Measurements from ENCODE around the gene CCDC92.

DNA sequence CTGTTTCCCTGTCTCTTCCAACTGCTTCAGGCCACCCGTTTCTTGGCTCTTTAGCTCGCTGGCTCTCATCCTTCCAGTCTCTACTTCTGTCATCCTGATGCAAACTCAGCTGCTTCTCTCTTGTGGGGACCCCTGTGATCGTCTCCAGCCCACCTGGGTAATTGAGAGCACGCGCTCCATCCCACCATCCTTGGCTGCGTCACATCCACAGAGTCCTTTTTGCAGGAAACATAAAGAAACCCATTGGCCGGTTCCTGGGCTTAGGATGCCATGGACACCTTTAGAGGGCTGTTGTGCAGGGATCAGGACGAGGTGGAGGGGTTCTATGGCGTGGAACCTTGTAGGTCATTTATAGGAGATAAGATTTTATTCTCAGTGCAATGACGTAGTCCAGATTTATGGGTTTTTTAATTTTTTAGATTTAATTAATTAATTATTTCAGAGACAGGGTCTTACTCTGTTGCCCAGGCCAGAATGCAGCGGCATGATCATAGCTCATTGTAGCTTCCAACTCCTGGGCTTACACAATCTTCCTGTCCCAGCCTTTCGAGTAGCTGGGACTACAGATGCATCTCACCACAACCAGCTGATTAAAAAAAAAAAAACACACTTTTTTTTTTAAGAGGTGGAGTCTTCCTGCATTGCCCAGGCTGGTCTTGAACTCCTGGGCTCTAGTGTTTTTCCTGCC is 82.6 kb downstream of the CCDC92 start:
- TF ChIP-seq, protein P1, sequence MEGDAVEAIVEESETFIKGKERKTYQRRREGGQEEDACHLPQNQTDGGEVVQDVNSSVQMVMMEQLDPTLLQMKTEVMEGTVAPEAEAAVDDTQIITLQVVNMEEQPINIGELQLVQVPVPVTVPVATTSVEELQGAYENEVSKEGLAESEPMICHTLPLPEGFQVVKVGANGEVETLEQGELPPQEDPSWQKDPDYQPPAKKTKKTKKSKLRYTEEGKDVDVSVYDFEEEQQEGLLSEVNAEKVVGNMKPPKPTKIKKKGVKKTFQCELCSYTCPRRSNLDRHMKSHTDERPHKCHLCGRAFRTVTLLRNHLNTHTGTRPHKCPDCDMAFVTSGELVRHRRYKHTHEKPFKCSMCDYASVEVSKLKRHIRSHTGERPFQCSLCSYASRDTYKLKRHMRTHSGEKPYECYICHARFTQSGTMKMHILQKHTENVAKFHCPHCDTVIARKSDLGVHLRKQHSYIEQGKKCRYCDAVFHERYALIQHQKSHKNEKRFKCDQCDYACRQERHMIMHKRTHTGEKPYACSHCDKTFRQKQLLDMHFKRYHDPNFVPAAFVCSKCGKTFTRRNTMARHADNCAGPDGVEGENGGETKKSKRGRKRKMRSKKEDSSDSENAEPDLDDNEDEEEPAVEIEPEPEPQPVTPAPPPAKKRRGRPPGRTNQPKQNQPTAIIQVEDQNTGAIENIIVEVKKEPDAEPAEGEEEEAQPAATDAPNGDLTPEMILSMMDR (IDR thresholded peaks at IDR 0.05; ENCODE audit: control extremely low read depth in 1 of 3, insufficient read depth in 1 of 3, low read depth in 1 of 3, low read length in 3 of 3), result no peak
- TF ChIP-seq, protein P2, sequence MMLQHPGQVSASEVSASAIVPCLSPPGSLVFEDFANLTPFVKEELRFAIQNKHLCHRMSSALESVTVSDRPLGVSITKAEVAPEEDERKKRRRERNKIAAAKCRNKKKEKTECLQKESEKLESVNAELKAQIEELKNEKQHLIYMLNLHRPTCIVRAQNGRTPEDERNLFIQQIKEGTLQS (IDR thresholded peaks at IDR 0.05; ENCODE audit: insufficient read depth, low read depth, low read length), result no peak
- TF ChIP-seq, protein P3, sequence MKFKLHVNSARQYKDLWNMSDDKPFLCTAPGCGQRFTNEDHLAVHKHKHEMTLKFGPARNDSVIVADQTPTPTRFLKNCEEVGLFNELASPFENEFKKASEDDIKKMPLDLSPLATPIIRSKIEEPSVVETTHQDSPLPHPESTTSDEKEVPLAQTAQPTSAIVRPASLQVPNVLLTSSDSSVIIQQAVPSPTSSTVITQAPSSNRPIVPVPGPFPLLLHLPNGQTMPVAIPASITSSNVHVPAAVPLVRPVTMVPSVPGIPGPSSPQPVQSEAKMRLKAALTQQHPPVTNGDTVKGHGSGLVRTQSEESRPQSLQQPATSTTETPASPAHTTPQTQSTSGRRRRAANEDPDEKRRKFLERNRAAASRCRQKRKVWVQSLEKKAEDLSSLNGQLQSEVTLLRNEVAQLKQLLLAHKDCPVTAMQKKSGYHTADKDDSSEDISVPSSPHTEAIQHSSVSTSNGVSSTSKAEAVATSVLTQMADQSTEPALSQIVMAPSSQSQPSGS (IDR thresholded peaks at IDR 0.05; ENCODE audit: low read length), result no peak
- no peak for TF ChIP-seq POLR2A (IDR thresholded peaks at IDR 0.05; ENCODE audit: control extremely low read depth in 1 of 2, low read depth in 2 of 2, low read length in 2 of 2)
- TF ChIP-seq, protein P4, sequence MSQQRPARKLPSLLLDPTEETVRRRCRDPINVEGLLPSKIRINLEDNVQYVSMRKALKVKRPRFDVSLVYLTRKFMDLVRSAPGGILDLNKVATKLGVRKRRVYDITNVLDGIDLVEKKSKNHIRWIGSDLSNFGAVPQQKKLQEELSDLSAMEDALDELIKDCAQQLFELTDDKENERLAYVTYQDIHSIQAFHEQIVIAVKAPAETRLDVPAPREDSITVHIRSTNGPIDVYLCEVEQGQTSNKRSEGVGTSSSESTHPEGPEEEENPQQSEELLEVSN (IDR thresholded peaks at IDR 0.05), result no peak
- TF ChIP-seq CHD2 (IDR thresholded peaks at IDR 0.05; ENCODE audit: low read length), result no peak
- no peak for TF ChIP-seq CREB1 (IDR thresholded peaks at IDR 0.05)
- no peak for TF ChIP-seq CEBPB (IDR thresholded peaks at IDR 0.05; ENCODE audit: low read depth, low read length)
- no peak for TF ChIP-seq GABPA (IDR thresholded peaks at IDR 0.05; ENCODE audit: borderline replicate concordance, insufficient read depth, low read length)
- TF ChIP-seq SIX5 (IDR thresholded peaks at IDR 0.05; ENCODE audit: low read depth, low read length), result no peak
- TF ChIP-seq, protein P5, sequence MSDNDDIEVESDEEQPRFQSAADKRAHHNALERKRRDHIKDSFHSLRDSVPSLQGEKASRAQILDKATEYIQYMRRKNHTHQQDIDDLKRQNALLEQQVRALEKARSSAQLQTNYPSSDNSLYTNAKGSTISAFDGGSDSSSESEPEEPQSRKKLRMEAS (IDR thresholded peaks at IDR 0.05), result no peak
- TF ChIP-seq, protein P6, sequence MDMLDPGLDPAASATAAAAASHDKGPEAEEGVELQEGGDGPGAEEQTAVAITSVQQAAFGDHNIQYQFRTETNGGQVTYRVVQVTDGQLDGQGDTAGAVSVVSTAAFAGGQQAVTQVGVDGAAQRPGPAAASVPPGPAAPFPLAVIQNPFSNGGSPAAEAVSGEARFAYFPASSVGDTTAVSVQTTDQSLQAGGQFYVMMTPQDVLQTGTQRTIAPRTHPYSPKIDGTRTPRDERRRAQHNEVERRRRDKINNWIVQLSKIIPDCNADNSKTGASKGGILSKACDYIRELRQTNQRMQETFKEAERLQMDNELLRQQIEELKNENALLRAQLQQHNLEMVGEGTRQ (IDR thresholded peaks at IDR 0.05; ENCODE audit: low read length), result no peak
